ENCODE measurements around the gene TGFBR2. TPM values are rescaled to one million over a fixed set of nuclear protein-coding genes. Genes with fewer than 3 reads are reported as not detected.
"Not testable (repeated sequence)": the region's sequence is repeated elsewhere in the genome, so short reads cannot be mapped to it uniquely, and the experiment has no call there.

Gene TGFBR2
- total RNA-seq, 1 donor from 2014 or later: 68.7 TPM

DNA sequence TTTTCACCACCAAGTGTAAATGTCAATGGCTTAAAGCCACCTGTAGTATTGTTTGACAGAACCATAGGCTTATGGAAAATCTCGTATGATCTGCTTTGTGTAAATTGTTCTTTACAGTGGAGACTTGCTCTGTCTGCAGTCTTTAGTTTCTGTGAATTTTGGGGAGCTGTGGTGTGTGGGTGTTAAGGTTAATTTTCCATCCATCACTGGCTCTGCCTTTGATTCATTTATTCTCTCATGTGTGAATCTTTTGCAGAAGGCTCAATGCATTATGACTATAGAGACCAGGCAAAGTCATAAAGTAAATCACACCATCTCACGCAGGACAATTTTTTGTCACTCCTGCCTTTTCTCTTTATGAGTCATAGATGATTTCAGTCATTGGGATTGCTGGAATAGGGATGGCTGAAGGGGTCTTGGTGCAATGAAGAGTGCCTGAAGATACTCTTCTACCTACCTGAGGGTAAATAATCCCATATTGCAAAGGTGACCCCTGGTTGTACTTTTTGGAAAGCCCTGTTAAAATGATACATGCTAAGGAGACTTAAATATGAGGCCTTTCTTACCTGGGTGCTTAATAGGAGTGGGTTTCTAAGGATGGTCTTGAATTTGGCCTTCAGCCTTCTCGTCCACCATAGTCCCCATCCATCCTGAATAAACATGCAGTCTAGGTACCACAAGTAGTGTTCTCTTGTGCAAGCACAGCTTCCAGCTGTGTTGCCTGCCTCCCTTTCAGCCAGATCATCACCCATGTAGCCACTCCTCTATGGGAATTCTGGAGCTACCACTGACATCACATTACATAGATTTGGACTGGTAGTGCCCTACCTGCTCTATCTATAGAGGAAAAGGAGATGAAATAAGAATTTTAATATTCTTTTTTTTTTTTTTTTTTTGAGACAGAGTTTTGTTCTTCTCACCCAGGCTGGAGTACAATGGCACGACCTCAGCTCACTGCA is 14.3 kb downstream of the TGFBR2 start:
- no peak overlapping the region for H3K27ac Mint-ChIP-seq (ENCODE audit: unreplicated experiment)
- TF ChIP-seq, protein P1, sequence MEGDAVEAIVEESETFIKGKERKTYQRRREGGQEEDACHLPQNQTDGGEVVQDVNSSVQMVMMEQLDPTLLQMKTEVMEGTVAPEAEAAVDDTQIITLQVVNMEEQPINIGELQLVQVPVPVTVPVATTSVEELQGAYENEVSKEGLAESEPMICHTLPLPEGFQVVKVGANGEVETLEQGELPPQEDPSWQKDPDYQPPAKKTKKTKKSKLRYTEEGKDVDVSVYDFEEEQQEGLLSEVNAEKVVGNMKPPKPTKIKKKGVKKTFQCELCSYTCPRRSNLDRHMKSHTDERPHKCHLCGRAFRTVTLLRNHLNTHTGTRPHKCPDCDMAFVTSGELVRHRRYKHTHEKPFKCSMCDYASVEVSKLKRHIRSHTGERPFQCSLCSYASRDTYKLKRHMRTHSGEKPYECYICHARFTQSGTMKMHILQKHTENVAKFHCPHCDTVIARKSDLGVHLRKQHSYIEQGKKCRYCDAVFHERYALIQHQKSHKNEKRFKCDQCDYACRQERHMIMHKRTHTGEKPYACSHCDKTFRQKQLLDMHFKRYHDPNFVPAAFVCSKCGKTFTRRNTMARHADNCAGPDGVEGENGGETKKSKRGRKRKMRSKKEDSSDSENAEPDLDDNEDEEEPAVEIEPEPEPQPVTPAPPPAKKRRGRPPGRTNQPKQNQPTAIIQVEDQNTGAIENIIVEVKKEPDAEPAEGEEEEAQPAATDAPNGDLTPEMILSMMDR (IDR thresholded peaks at IDR 0.05; ENCODE audit: unreplicated experiment): no peak
- no peaks in the 10 kb centered on the region for H3K9me3 Mint-ChIP-seq (ENCODE audit: unreplicated experiment)
- no peak for DNase-seq (ENCODE audit: low spot score)
- no peak overlapping the region for H3K4me3 Mint-ChIP-seq (ENCODE audit: unreplicated experiment)
- peaks cover 28% of the 10 kb centered on the region for H3K4me1 Mint-ChIP-seq (ENCODE audit: unreplicated experiment)
- peaks cover 35% of the 10 kb centered on the region for H3K36me3 Mint-ChIP-seq (ENCODE audit: low read depth, unreplicated experiment)
- peaks cover 3% of the 10 kb centered on the region for H3K27me3 Mint-ChIP-seq (ENCODE audit: unreplicated experiment)

DNA sequence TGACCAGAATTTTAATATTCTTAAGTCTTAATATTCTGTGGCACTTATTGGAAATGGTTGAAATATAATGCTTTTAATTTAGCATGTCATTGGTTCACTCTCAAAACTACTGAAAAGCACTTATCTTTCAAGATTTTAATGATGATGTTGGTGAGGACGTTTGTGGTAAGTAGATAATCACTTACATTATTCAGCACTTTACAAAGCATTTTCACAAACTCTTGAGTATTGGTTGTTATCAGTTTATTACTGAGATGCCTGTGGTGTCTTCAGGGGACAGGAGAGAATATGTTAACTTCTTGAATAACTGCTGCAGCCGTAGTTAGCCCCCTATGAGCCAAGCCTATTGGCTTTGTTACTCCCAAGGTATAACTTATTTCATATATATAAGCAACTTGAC is 15.2 kb downstream of the TGFBR2 start:
- H3K4me1 Mint-ChIP-seq (ENCODE audit: unreplicated experiment): peaks cover 30% of the 10 kb centered on the region
- H3K27me3 Mint-ChIP-seq (ENCODE audit: unreplicated experiment): peaks cover 3% of the 10 kb centered on the region
- no peak overlapping the region for H3K27ac Mint-ChIP-seq (ENCODE audit: unreplicated experiment)
- no peaks in the 10 kb centered on the region for H3K9me3 Mint-ChIP-seq (ENCODE audit: unreplicated experiment)
- peaks cover 44% of the 10 kb centered on the region for H3K36me3 Mint-ChIP-seq (ENCODE audit: low read depth, unreplicated experiment)
- no peak overlapping the region for H3K4me3 Mint-ChIP-seq (ENCODE audit: unreplicated experiment)
- DNase-seq (ENCODE audit: low spot score): no peak
- TF ChIP-seq, protein P1 (IDR thresholded peaks at IDR 0.05; ENCODE audit: unreplicated experiment): no peak

DNA sequence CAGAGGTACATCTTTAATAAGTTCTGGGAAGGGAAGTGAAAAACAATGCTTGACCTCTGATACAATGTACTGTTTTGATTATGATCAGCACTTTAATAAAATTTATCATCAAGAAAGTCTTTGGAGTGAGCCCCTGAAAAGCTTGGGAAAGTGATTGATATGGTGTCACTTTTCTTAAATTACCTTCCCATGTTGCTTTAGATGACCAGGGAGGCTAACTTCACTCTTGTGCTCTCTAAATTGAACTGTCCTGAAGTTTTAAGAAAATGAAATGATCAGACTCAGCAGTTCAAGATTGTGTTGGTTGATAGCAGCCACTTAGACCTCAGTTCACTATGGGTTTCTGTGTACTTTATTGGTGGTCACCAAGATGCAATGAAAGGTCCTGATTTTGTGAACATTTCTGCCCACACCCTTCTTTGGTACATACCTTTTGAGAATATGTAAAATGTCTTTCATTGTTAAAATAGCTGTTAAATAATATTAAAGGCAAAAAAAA is 15.7 kb downstream of the TGFBR2 start:
- Mint-ChIP-seq H3K4me3 (ENCODE audit: unreplicated experiment) (no peak overlapping the region), H3K36me3 (ENCODE audit: low read depth, unreplicated experiment) (peaks cover 46% of the 10 kb centered on the region), H3K27me3 (ENCODE audit: unreplicated experiment) (peaks cover 3% of the 10 kb centered on the region)

DNA sequence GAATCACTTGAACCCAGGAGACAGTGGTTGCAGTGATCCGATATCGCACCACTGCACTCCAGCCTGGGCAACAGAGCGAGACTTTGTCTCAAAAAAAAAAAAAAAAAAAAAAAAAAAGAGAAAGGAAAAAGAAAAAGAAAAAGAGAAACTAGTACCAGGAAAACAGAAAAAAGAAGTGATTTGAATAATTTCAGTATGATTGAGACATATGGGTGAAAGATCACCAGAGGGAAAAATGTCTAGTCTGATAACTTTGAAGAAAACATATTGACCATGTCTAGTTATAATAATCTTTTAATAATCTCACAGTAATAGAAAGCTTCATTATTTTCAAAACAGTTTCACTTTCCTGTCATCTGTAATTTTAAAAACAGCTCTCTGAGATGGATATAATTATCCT is 16.4 kb downstream of the TGFBR2 start:
- no peak for DNase-seq (ENCODE audit: low spot score)
- H3K27ac Mint-ChIP-seq (ENCODE audit: unreplicated experiment): no peak overlapping the region
- peaks cover 43% of the 10 kb centered on the region for H3K36me3 Mint-ChIP-seq (ENCODE audit: low read depth, unreplicated experiment)
- TF ChIP-seq, protein P1 (IDR thresholded peaks at IDR 0.05; ENCODE audit: unreplicated experiment): no peak
- no peak overlapping the region for H3K4me3 Mint-ChIP-seq (ENCODE audit: unreplicated experiment)
- no peaks in the 10 kb centered on the region for H3K9me3 Mint-ChIP-seq (ENCODE audit: unreplicated experiment)
- peaks cover 3% of the 10 kb centered on the region for H3K27me3 Mint-ChIP-seq (ENCODE audit: unreplicated experiment)
- H3K4me1 Mint-ChIP-seq (ENCODE audit: unreplicated experiment): peaks cover 34% of the 10 kb centered on the region

More for the DNA sequence above, 15.7 kb downstream of the TGFBR2 start:
- Mint-ChIP-seq H3K4me1 (ENCODE audit: unreplicated experiment) (peaks cover 34% of the 10 kb centered on the region), H3K27ac (ENCODE audit: unreplicated experiment) (no peak overlapping the region), H3K9me3 (ENCODE audit: unreplicated experiment) (no peaks in the 10 kb centered on the region)
- TF ChIP-seq, protein P1 (IDR thresholded peaks at IDR 0.05; ENCODE audit: unreplicated experiment): no peak
- no peak for DNase-seq (ENCODE audit: low spot score)

DNA sequence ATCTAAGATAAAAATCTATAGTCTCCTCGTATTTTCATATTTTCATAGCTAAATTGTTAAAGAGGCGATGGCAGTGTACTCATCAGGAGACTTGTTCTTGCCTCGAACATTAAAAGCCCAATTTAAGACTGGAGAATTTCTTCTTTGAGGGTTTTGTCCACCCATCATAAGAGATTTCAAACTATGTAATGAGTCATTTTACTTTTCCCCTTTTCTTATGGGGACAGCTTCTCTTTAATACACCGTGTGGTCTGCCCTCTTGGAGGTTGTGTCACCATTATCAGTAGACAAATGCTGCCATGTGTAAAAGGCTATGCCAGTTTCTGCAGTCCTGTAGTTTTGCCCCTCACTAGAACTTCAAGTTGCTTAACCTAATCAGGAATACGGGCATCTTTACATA is 16.9 kb downstream of the TGFBR2 start:
- Mint-ChIP-seq H3K27ac (ENCODE audit: unreplicated experiment) (no peak overlapping the region), H3K4me3 (ENCODE audit: unreplicated experiment) (no peak overlapping the region), H3K27me3 (ENCODE audit: unreplicated experiment) (peaks cover 3% of the 10 kb centered on the region), H3K36me3 (ENCODE audit: low read depth, unreplicated experiment) (peaks cover 41% of the 10 kb centered on the region), H3K4me1 (ENCODE audit: unreplicated experiment) (peaks cover 35% of the 10 kb centered on the region), H3K9me3 (ENCODE audit: unreplicated experiment) (no peaks in the 10 kb centered on the region)
- TF ChIP-seq, protein P1 (IDR thresholded peaks at IDR 0.05; ENCODE audit: unreplicated experiment): no peak
- no peak for DNase-seq (ENCODE audit: low spot score)

DNA sequence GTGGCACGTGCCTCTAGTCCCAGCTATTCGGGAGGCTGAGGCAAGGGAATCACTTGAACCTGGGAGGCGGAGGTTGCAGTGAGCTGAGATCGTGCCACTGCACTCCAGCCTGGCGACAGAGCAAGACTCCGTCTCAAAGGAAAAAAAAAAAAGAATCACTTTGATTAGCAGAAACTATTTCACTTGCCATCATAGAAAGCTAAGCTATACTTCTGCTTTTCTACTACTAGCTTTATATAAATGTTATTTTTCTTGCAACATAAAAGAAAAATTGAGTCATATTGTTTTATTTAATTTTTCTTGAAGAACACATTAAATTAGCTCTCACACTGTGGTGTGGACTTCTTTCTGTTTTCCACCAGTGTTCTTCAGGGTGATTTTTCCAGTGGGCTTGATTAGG is 18.1 kb downstream of the TGFBR2 start:
- peaks cover 33% of the 10 kb centered on the region for H3K36me3 Mint-ChIP-seq (ENCODE audit: low read depth, unreplicated experiment)
- not testable (repeated sequence) for H3K27me3 Mint-ChIP-seq (ENCODE audit: unreplicated experiment); H3K4me3 Mint-ChIP-seq (ENCODE audit: unreplicated experiment); DNase-seq (ENCODE audit: low spot score); H3K27ac Mint-ChIP-seq (ENCODE audit: unreplicated experiment); H3K9me3 Mint-ChIP-seq (ENCODE audit: unreplicated experiment)
- peaks cover 38% of the 10 kb centered on the region for H3K4me1 Mint-ChIP-seq (ENCODE audit: unreplicated experiment)
